GM21529 (cell line): Measurements from ENCODE around the gene PLCB2.

Experiments
- ATAC-seq: cut with Tn5 transposase; IDR thresholded peaks from one replicate; pipeline ENCODE4 v1.9.1; 2021; ENCODE audit not compliant: unreplicated experiment

Gene PLCB2

DNA sequence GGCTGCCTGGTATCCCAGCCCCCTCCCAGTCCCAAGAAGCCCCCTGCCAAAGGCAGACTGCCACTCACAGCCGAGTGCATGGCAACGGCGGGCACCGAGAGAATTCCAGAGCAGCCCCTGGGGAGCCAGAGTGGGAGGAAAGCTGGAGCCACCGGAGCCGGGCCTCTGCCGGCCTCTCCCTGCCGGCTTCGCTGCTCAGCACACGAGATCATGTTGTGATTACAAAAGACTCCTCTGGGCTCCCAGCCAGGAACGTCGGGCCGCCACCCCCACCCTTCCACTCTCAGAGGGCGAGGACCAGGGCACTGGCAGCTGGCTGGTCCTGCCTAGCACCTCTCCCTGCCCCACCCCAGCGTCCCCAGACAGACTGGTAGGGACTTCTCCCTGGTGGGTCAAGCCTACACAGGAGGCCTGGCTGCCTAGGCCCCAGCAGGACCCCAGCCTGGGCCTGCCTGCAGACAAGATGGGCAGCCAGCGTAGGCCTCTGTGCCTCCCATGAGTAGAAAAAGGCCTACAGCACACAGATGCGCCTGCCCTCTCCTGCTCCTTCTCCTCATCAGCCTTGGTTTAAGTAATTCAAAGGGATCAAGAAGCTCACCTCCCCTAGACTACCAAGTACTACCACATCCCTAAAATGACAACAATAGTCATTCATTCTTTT lies 33.1 kb upstream of the PLCB2 start, which contains the start of gene CCDC9B:
TSS of gene CCDC9B (minus strand) at position 200 of the 661 bp plus-strand sequence. CDS start at position 80, 120 bp downstream.
- ATAC-seq = no peak

DNA sequence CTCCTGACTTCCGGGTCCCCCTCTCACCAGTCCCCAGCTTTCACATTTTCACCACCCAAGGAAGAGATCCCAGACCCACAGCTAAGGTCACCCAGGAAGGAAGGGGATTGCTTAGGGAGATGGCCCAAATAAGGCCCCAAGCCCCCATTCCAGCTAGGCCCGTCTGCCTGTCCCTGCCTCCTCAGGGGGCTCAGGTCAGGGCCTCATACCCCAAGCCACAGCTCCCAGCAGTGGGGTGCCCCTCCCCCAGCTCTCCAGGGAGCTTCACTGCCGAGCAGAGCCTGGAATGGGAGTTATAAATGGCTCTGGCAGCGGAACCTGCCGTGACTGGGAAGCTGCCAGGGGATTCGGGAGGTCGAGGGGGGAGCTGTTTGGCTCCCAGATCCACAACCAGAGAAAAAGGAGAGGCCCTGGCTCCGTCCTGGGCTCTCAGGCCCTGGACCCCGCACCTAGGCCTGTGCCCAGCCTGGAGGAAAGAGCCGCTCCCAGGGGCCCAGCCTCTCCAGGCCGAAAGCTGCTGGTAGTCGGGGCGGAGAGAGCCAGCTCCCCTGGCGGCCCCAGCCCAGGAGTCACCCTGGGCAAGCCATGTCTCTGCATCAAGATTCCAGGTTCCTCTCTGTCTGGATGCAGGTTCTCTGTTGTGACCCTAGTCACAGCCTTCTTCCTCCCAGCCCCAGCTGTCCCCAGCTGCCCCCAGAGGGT lies 32.5 kb upstream of the PLCB2 start:
- no peak for ATAC-seq

GRCh38 chr15:40339621-40339945 lies 31.8 kb upstream of the PLCB2 start:
- no peak for ATAC-seq

GRCh38 chr15:40338921-40339620 lies 31.3 kb upstream of the PLCB2 start:
- ATAC-seq = no peak

DNA sequence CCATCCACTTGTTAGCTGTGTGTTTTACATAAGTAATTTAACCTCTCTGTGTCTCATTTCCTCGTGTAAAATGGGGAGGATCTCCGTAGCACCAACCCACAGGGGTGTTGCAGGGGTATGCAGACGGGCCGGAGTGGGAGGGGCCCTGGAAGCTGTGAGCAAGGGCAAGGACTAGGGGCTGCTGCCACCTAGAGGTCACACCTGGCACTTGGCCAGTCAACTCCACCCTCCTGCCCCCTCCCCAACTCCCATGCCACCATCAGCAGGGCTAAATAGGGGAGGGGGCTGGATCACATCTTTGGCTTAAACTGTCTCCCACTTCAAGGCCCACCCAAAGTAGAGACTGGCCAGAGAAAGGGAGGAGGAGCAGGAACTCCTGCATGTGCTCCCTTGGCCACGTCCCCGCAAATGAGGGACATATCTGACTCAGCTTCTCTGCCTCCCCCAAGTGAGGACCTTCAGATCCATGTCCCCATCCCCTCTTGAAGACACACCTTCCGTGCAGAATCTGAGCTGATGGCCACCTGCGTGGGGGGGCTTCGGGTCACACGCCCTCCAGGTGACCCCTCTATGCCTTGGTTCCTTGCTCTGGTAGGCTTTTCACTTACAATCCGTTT lies 30.4 kb upstream of the PLCB2 start:
- peak; percentile 62 for ATAC-seq

DNA sequence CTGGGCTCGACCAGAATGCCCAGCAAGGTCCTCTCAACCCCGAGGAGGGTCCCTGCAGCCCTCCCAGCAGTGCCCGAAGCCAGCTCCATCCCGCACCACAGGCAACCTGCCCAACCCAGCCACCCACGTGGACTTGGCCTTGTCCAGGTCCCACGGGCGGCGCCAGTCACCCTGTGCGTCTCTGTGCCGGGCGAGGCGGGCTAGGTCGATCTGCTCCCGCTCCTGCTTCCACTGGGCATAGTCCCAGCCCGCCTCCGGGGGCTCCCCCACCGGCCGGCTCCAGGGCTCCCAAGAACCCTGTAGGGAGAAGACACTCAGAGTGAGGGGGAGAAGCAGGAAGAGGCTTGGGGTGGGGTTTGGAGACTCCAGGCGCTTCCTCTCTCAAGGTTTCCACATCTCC lies 29.9 kb upstream of the PLCB2 start:
- ATAC-seq = no peak

DNA sequence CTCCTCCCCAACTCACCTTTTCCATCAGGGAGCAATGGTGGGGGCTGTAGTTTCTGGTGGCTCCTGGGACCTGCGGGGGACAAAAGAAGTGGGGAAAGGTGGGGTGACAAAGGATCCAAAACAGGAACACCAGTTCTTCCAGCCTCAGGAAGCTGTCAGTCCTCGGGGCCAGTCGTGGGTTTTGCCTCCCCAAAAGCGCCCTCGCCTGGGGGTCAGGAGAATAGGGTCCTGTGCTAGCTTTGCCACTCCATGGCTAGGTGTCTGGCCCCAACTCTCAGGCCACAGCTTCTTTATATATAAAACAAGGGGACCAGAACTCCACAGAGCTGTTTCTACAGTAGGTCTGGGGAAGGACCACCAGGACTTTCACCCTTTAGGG lies 29.0 kb upstream of the PLCB2 start:
- ATAC-seq = no peak

DNA sequence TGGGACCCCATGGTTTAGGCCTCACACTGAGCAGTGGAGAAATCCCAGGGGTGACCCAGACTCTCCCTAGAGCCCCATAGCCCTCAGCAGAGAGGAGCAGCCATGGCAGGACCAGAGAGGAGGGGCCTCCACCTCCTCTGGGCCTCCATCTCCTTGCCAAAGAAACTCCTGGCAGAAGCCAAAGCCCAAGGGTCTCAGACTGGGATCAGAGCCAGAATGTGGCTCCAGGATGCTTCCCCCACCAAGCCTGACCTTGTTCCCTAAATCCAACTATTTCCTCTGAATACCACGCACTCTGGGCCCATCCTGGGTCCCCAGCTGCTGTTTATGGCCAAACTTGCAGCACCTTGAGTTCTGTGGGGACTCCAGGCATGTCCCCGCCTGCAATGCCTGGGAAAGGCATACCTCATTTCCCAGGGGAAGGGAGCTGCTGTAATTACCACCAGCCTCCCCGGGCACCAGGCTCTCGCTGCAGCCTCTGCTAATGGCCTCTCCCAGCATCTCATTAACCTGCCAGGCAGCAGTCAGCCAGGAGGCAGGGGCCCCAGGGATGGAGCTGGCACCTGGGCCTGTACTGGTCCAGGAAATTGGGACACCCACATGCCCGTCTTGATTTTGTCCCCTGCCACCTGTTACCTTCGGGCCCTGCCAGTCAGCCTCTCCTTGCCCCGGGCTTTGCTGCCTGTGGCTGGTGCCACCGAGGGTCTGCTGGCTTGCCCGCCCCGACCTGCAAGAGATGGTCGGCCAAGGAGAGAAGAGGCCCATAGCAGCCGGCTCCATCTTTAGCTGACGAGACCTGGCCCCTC lies 28.4 kb upstream of the PLCB2 start:
- ATAC-seq = no peak

GRCh38 chr15:40334941-40335795 lies 27.4 kb upstream of the PLCB2 start:
- ATAC-seq = no peak

GRCh38 chr15:40334541-40334940 lies 26.8 kb upstream of the PLCB2 start:
- ATAC-seq = no peak

DNA sequence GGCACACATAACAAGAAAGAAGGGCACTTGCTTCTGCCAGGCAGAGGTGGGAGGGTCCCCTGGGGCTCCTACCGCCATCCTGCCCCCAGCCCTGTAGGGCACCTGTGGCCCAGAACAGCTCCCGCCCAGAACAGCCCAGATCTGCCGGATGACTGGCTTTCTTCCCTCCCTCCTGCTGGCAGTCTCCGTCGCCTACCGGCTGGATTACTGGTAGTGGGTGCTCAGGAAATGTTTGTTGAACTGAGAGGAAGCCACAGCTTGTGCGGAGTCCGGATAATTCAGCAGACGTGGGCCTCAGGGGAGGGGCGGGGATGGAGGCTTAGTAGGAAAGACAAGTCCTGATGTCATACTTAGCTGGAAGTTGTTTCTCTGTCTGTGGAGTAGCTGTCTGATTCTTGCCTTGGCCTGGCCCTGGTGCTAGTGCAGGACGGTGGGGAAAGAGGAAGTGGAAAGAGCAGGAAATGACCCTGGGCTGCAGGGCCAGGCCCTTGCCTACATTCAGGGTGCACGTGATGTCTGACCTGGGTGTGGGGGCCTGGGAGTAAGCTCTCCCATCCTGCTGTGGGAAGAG lies 26.3 kb upstream of the PLCB2 start:
- ATAC-seq = no peak

GRCh38 chr15:40332113-40332781 lies 24.5 kb upstream of the PLCB2 start:
- no peak for ATAC-seq

- ATAC-seq = no peak
Measured at GRCh38 chr15:40331637-40332036, 23.9 kb upstream of the PLCB2 start.

DNA sequence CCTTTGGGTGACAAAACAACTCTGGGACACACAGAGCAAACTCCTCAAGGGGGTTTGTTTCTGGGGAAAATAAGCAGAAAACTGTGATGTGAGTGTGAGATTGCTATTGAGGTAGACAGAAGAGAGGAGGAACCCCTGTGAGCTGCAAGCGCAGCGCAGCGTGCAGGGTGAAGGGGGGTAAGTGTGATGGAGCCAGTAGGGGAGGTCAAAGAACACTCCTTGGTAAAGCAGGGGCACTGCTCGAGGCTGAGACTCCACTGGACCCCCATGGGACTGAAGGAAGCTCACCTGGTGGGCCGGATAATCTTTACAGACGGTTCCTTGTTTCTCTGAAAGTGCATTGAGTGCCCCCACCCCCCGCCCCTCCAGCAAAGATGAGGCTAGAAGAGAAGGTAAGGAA lies 23.3 kb upstream of the PLCB2 start:
- no peak for ATAC-seq

DNA sequence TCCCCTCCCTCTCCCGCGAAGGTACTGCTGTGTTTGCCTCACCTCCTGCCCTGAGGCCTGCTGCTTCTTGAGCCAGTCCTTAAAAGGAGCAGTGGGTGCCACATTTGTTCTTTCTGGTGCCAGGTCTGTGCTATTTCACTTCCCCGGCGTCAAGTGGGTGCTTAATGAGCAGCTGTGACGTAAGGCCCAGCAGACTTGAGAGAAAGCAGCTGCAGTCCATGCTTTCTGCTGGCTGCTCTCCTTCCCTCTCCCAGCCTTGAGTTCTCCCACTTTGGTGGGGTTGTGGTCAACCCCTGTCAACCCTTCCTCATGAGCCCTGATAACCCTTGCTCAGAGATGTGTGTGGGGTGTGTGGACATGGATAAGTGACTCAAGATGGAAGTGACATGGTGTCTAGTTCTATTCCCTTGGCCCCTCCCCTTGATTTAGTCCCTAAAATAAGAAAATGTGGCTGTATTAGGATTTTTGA lies 22.7 kb upstream of the PLCB2 start:
- ATAC-seq = no peak

DNA sequence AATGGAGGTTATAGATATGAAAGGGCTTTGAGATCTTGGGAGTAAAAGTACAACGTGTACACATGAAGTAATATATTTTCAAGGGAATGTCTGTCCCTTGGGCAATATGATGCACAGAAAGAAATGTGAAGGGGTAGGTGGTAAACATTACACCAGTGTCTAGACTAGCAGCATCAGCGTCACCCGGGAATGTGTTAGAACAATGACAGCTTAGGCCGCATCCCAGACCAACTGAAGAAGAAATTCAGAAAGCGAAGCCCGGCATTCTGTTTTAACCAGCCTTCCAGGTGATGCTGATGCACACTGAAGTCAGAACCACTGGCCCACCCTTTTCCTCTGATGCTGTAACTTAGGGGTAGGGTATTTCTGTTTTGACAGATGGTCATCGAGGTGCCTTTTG lies 22.1 kb upstream of the PLCB2 start:
- ATAC-seq = no peak

- ATAC-seq = no peak
Measured at GRCh38 chr15:40328751-40329150, 21.0 kb upstream of the PLCB2 start.

DNA sequence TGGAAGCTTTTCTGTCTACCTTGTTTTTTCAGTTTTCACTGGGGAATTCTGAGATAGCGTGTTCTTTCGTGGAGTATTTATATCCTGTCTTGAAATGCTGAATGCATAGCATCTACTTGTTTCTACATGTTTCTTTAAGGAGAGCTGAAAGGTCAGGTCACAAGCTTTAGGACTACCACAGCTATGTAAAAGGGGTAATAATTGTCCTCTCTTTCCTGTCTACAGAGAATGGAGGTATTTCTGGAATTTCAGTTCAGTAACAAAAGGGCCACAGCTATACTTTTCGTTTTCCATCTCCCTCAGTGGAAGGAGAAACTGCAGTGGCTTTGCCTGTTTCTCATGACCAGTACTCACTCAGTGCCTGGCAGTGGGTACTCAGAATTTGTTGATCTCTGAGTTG lies 20.4 kb upstream of the PLCB2 start:
- ATAC-seq = no peak

DNA sequence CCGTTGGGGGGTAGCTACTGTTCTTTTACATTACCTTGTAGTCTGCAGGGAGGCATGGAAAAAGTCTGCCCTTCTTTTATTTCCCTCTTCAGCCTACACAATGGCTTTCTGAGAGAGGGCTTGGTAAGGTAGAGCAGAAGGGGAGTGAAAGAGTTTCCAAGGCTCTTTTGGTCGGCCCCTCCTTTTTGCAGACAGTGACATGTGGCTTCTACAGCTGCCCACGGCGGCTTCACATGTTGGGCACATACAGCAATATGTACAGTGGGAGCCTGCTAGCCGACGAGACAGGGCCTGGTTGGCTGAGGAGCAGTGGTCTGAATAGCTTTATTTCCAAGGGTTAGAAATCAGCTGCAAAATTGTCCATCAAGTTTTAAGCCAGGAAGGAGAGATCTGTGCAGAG lies 19.7 kb upstream of the PLCB2 start:
- no peak for ATAC-seq
